Measurements from ENCODE around the gene TMEM17.

TMEM17 gene

DNA sequence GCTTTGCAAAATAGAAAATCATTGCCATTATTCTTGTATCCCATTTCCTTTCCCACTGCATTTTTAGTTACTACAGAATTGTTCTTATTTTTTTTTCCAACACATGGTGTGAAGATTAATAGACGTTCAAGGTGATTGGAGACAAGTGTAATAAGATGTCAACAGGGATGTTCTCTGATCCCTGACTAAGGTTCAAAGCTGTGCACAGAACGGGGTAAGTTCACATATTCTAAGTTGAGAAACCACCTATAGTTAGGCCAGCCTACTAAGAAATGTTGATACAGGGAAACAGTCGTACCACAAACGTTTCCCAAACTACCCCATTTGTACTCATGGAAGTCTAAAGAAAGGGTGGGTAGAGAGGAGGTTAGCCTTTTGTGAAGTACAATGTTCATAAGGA is 6.4 kb upstream of the TMEM17 start:
- no peak for TF ChIP-seq POLR2AphosphoS5 (IDR thresholded peaks at IDR 0.05; ENCODE audit: low read depth, low read length)
- no peak for TF ChIP-seq POU2F2 (IDR thresholded peaks at IDR 0.05; ENCODE audit: low read depth, low read length)
- no peak for TF ChIP-seq TAF1 (IDR thresholded peaks at IDR 0.05; ENCODE audit: low read depth, low read length)
- TF ChIP-seq SPI1 (IDR thresholded peaks at IDR 0.05; ENCODE audit: low read depth, low read length): no peak
- no peak for FAIRE-seq
- DNase-seq (ENCODE audit: insufficient read length, low spot score): no peak

DNA sequence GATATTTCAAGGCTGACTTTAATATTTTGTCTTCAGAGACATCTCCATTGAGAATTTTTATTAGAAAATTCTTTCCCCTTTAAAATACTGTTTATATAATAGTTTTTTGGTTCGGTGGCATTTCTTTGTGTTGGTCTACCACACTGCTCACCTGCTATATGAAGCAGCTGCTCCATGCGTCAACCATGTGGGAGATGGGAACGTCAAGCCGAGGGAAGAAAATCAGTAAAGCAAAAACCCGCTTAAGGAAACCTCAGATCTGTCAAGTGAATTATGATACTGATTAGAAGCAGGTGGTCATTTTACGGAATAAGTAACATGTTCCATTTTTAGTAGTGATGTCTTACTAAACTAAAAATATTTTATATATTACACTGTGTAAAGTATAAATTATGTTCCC is 5.6 kb upstream of the TMEM17 start:
- FAIRE-seq (no peak), DNase-seq (ENCODE audit: insufficient read length, low spot score) (no peak)
- TF ChIP-seq SPI1 (IDR thresholded peaks at IDR 0.05; ENCODE audit: low read depth, low read length): no peak
- no peak for TF ChIP-seq PAX5 (IDR thresholded peaks at IDR 0.05; ENCODE audit: insufficient read depth, low read length, severe bottlenecking)
- no peak for TF ChIP-seq POU2F2 (IDR thresholded peaks at IDR 0.05; ENCODE audit: low read depth, low read length)
- no peak for TF ChIP-seq POLR2AphosphoS5 (IDR thresholded peaks at IDR 0.05; ENCODE audit: low read depth, low read length)
- TF ChIP-seq POLR2A (IDR thresholded peaks at IDR 0.05; ENCODE audit: low read depth, low read length): no peak

DNA sequence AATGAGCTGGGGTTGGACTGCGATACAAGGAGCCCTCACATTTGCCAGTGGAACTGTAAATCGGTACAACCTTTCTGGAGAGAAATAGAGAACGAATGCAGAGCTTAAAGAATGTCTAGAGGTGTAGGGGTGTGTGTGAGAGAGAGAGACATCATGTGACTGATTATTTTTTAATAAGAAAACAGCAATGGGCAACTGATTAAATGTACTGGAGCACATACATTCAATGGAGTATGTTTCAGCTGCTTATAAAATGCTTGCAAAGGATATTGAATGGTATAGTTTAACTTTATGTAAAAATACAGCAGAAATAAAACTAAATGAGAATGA is 391 bp upstream of the TMEM17 start:
- TF ChIP-seq SPI1 (IDR thresholded peaks at IDR 0.05; ENCODE audit: low read depth, low read length) (no peak), PAX5 (IDR thresholded peaks at IDR 0.05; ENCODE audit: insufficient read depth, low read length, severe bottlenecking) (no peak), POLR2A (IDR thresholded peaks at IDR 0.05; ENCODE audit: low read depth, low read length) (no peak), TAF1 (IDR thresholded peaks at IDR 0.05; ENCODE audit: low read depth, low read length) (no peak), POU2F2 (IDR thresholded peaks at IDR 0.05; ENCODE audit: low read depth, low read length) (no peak), POLR2AphosphoS5 (IDR thresholded peaks at IDR 0.05; ENCODE audit: low read depth, low read length) (no peak)
- no peak for FAIRE-seq
- DNase-seq (ENCODE audit: insufficient read length, low spot score): no peak

DNA sequence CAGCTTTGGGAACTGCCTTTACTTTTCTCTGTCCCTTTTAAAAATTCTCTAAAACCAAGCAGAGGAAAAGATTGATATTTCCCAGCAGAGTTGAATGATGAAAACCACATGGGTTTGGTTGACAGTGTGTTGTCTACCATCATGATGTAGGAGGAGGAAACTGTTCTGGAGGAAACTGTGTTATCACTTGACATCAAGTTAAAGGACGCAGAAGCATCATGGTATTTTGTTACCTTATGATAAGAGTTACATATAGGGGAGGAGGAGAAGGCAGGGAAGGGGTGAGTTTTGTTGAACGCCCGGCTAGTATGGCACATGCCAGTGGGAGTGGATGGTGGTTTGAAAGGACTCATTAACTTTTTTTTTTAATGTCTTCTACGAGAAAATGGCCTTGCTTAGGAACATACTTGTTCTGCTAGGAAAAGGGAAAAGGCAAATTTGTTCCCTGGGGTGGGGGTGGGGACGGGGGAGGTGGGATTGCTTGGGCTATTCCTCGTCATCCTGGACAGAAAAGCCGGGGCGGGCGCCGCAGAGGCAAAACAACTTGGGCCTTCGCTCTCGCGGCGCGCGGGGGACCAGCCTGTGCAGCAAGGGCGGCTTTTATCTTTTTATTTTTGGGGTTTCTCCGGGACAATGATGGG is 766 bp downstream of the TMEM17 start:
- TF ChIP-seq POLR2A (IDR thresholded peaks at IDR 0.05; ENCODE audit: low read depth, low read length): no peak
- TF ChIP-seq POLR2AphosphoS5 (IDR thresholded peaks at IDR 0.05; ENCODE audit: low read depth, low read length): no peak
- no peak for TF ChIP-seq POU2F2 (IDR thresholded peaks at IDR 0.05; ENCODE audit: low read depth, low read length)
- no peak for TF ChIP-seq SPI1 (IDR thresholded peaks at IDR 0.05; ENCODE audit: low read depth, low read length)
- no peak for TF ChIP-seq TAF1 (IDR thresholded peaks at IDR 0.05; ENCODE audit: low read depth, low read length)
- no peak for TF ChIP-seq PAX5 (IDR thresholded peaks at IDR 0.05; ENCODE audit: insufficient read depth, low read length, severe bottlenecking)
- FAIRE-seq (peak; percentile 69), DNase-seq (ENCODE audit: insufficient read length, low spot score) (no peak)

DNA sequence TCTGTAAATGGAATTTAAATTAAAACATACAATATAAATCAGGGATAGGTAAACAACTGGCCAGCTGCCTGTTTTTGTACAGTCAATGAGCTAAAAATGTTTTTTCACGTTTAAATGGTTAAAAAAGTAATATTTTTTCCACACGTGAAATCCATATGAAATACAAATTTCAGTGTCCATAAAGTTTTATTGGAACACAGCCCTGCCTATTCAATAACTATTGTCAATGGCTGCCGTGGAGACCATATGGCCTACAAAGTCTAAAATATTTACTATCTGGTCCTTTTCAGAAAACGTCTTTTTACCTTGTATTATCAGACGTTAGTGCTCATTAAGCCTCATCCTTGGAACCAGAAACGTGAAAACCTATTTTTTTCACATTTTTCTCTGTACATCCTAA is 1.3 kb downstream of the TMEM17 start:
- TF ChIP-seq TAF1 (IDR thresholded peaks at IDR 0.05; ENCODE audit: low read depth, low read length): no peak
- no peak for TF ChIP-seq PAX5 (IDR thresholded peaks at IDR 0.05; ENCODE audit: insufficient read depth, low read length, severe bottlenecking)
- no peak for TF ChIP-seq POLR2AphosphoS5 (IDR thresholded peaks at IDR 0.05; ENCODE audit: low read depth, low read length)
- no peak for TF ChIP-seq POLR2A (IDR thresholded peaks at IDR 0.05; ENCODE audit: low read depth, low read length)
- TF ChIP-seq SPI1 (IDR thresholded peaks at IDR 0.05; ENCODE audit: low read depth, low read length): no peak
- FAIRE-seq: no peak
- no peak for DNase-seq (ENCODE audit: insufficient read length, low spot score)

DNA sequence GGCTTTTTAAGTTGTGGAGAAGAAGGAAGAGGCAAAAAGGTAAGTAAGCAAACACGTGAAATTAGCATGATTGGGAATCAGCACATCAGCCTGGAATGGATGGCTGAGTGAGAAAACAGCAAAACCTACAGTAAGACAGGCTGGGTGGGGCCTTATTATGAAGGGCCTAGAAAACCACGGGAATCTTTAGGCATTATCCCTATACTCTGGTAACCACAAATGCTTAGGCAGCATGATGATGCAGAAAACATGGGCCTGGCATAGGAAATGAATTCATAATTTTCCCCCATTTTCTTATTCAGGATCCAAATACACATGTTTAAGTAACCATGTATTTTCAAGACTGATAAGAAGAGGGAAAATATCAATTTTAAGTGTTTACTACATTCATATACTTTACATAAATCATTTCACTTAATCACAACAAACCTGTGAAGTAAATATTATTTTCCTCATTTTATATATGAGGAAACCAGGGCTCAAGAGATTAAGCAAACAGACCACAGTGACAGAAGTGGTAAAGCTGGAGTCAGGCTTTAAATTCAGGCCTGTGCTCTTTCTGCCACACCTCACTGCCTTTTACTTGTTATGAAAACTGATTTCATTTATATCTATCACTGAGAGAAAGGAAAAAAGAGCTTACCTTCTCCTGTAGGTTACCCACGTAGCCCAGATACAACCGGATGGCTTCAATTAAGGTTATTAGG is 4.0 kb downstream of the TMEM17 start:
- DNase-seq (ENCODE audit: insufficient read length, low spot score) (no peak), FAIRE-seq (peak; percentile 63)
- TF ChIP-seq PAX5 (IDR thresholded peaks at IDR 0.05; ENCODE audit: insufficient read depth, low read length, severe bottlenecking) (no peak), POLR2AphosphoS5 (IDR thresholded peaks at IDR 0.05; ENCODE audit: low read depth, low read length) (no peak), TAF1 (IDR thresholded peaks at IDR 0.05; ENCODE audit: low read depth, low read length) (no peak), POU2F2 (IDR thresholded peaks at IDR 0.05; ENCODE audit: low read depth, low read length) (no peak), SPI1 (IDR thresholded peaks at IDR 0.05; ENCODE audit: low read depth, low read length) (no peak), POLR2A (IDR thresholded peaks at IDR 0.05; ENCODE audit: low read depth, low read length) (no peak)

DNA sequence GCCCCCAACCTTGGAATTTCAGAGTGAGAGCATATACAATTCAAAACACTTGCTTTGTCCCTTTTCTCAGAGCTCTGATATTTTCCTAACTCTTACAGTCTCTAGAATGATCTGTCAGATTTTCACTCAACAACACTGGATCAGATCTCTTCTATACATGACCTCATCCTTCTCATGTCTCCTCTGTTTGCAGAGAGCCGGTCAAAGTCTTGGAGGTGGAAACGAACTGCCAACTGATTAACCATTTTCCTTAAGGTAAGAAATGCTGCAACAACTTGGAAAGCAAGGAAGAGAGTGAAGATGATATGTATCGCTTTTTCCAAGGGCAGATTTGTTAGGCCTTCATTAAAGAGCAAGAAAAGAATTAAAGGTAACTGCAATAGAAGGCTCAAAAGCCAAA is 4.9 kb downstream of the TMEM17 start:
- TF ChIP-seq TAF1 (IDR thresholded peaks at IDR 0.05; ENCODE audit: low read depth, low read length) (no peak), POLR2AphosphoS5 (IDR thresholded peaks at IDR 0.05; ENCODE audit: low read depth, low read length) (no peak), POU2F2 (IDR thresholded peaks at IDR 0.05; ENCODE audit: low read depth, low read length) (no peak), PAX5 (IDR thresholded peaks at IDR 0.05; ENCODE audit: insufficient read depth, low read length, severe bottlenecking) (no peak), POLR2A (IDR thresholded peaks at IDR 0.05; ENCODE audit: low read depth, low read length) (no peak), SPI1 (IDR thresholded peaks at IDR 0.05; ENCODE audit: low read depth, low read length) (no peak)
- FAIRE-seq: no peak
- no peak for DNase-seq (ENCODE audit: insufficient read length, low spot score)

DNA sequence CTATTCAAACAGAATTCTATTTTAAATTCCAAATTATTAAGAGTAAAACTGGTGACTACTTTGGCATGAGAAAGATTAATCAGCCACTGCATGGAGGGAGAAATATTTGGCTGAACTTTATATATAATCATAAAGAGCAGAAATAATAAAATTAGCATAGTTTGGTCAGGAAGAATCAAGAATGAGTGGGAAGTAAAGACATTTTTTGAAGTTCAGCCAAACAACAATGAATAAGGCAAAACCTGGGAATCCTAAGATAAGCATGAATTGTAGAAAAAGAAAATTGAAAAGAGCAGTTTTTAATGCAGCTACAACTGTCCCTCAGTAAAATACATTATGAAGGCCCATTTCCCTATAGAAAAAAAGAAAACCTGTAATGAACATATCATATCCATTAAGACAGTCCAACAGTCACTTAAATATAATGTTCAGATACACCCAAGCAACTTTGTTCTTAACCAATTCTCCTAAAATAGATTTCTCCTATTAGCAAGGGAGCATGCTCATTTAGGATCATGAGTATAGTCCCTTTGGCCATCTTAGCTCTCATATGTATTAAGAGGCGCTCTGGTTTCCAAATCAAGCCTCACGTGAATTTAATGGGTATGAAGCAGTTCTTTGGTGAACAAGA is 6.5 kb downstream of the TMEM17 start:
- DNase-seq (ENCODE audit: insufficient read length, low spot score): no peak
- TF ChIP-seq SPI1 (IDR thresholded peaks at IDR 0.05; ENCODE audit: low read depth, low read length): no peak
- FAIRE-seq: no peak

DNA sequence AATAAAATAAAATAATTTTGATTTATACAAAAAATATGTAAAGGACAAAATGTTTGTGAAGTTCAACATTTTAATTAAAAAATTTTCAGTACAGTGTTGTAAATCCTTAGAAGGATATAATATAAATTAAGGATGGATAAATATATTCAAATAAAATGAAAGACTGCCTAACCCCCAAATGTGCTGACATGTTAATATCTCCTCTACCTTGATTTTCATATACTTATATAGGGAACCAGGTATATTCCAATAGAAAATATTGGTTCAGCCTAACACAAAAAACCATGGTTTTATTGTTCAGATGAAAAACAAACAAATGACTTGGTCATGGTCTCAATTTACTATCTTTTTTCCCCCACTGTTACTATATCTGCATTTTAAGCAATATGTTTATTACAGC is 7.3 kb downstream of the TMEM17 start:
- TF ChIP-seq PAX5 (IDR thresholded peaks at IDR 0.05; ENCODE audit: insufficient read depth, low read length, severe bottlenecking): no peak
- no peak for TF ChIP-seq POLR2A (IDR thresholded peaks at IDR 0.05; ENCODE audit: low read depth, low read length)
- TF ChIP-seq TAF1 (IDR thresholded peaks at IDR 0.05; ENCODE audit: low read depth, low read length): no peak
- no peak for TF ChIP-seq POU2F2 (IDR thresholded peaks at IDR 0.05; ENCODE audit: low read depth, low read length)
- no peak for TF ChIP-seq POLR2AphosphoS5 (IDR thresholded peaks at IDR 0.05; ENCODE audit: low read depth, low read length)
- no peak for TF ChIP-seq SPI1 (IDR thresholded peaks at IDR 0.05; ENCODE audit: low read depth, low read length)
- DNase-seq (ENCODE audit: insufficient read length, low spot score) (no peak), FAIRE-seq (no peak)

DNA sequence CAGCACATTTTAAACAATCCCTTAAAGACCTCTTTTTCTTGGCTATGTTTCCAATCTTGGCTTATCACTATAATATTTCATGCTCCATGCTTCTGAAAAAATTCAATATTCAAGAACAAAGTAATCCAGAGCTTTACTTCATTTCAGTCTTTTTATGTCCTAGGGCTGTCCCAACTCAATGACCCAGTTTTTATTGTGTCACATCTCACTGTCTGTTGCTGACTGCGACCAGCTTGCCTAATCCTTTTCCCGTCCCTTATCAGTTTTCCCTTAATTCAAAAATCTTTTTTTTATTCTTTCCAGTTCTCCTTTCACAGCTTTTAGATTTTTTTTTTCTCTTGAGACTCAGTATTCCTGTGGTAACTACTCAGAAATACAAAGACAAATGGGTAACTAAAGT is 10.2 kb downstream of the TMEM17 start:
- TF ChIP-seq SPI1 (IDR thresholded peaks at IDR 0.05; ENCODE audit: low read depth, low read length) (no peak), TAF1 (IDR thresholded peaks at IDR 0.05; ENCODE audit: low read depth, low read length) (no peak), POU2F2 (IDR thresholded peaks at IDR 0.05; ENCODE audit: low read depth, low read length) (no peak), POLR2AphosphoS5 (IDR thresholded peaks at IDR 0.05; ENCODE audit: low read depth, low read length) (no peak), PAX5 (IDR thresholded peaks at IDR 0.05; ENCODE audit: insufficient read depth, low read length, severe bottlenecking) (no peak), POLR2A (IDR thresholded peaks at IDR 0.05; ENCODE audit: low read depth, low read length) (no peak)
- DNase-seq (ENCODE audit: insufficient read length, low spot score) (no peak), FAIRE-seq (no peak)
